Measurements from ENCODE around the gene TTLL13. TPM values are rescaled to one million over a fixed set of nuclear protein-coding genes. Genes with fewer than 3 reads are reported as not detected.

The TTLL13 gene
- total and polyA plus RNA-seq, 10 donors: 0.03 to 1.8 (median 0.17) TPM; not detected in 3

- Histone ChIP-seq H3K36me3 (peaks cover 0 to 69% (median 11%) of the 10 kb centered on the region in 6 donors), H3K27me3 (replicated peaks in 1 of 7) (no peaks in the 10 kb centered on the region), H3K9me3 (no peaks in the 10 kb centered on the region), H3K4me3 (no peak overlapping the region), H3K27ac (peak overlapping the region in 7 of 8 donors; percentile 43 to 86 (median 69)), H3K4me1 (peaks cover 40 to 100% (median 78%) of the 10 kb centered on the region in 6 donors)
- no peak for TF ChIP-seq POLR2A (IDR thresholded peaks at IDR 0.05)
- peak in 1 of 3 donors; percentile 57 for TF ChIP-seq POLR2AphosphoS5 (IDR thresholded peaks at IDR 0.05)
- TF ChIP-seq, protein P1, sequence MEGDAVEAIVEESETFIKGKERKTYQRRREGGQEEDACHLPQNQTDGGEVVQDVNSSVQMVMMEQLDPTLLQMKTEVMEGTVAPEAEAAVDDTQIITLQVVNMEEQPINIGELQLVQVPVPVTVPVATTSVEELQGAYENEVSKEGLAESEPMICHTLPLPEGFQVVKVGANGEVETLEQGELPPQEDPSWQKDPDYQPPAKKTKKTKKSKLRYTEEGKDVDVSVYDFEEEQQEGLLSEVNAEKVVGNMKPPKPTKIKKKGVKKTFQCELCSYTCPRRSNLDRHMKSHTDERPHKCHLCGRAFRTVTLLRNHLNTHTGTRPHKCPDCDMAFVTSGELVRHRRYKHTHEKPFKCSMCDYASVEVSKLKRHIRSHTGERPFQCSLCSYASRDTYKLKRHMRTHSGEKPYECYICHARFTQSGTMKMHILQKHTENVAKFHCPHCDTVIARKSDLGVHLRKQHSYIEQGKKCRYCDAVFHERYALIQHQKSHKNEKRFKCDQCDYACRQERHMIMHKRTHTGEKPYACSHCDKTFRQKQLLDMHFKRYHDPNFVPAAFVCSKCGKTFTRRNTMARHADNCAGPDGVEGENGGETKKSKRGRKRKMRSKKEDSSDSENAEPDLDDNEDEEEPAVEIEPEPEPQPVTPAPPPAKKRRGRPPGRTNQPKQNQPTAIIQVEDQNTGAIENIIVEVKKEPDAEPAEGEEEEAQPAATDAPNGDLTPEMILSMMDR (IDR thresholded peaks at IDR 0.05 in 8 of 11, conservative IDR thresholded peaks at IDR 0.05 in 3 of 11): peak in 4 of 11 experiments; percentile 10 to 27 (median 15)
- intact Hi-C loops (cut with DNase I; ENCODE audit: low total_unique reads): no loop called here
- 60 to 70% (median 64%) methylated on average over 8 of the region's 8 CpGs for WGBS, 5 donors
- no peak for DNase-seq
These were observed 34.7 kb upstream of the TTLL13 start for GRCh38 chr15:90214553-90215196.

GRCh38 chr15:90217671-90218394, 31.5 kb upstream of the TTLL13 start:
- Histone ChIP-seq H3K9me3 (no peaks in the 10 kb centered on the region), H3K36me3 (peaks cover 0 to 80% (median 18%) of the 10 kb centered on the region in 6 donors), H3K4me1 (peaks cover 15 to 89% (median 61%) of the 10 kb centered on the region in 6 donors), H3K27ac (peak overlapping the region in 4 of 8 donors; percentile 15 to 74 (median 40)), H3K27me3 (replicated peaks in 1 of 7) (no peaks in the 10 kb centered on the region), H3K4me3 (no peak overlapping the region)
- intact Hi-C loops (cut with DNase I; ENCODE audit: low total_unique reads): no loop called here
- DNase-seq: no peak
- WGBS, 5 donors: 73 to 97% (median 86%) methylated on average over 9 of the region's 9 CpGs
- TF ChIP-seq POLR2A (IDR thresholded peaks at IDR 0.05) (no peak), POLR2AphosphoS5 (IDR thresholded peaks at IDR 0.05) (peak in 1 of 3 donors; percentile 12)

- Histone ChIP-seq H3K4me1 (peaks cover 4 to 85% (median 52%) of the 10 kb centered on the region in 6 donors), H3K4me3 (no peak overlapping the region), H3K9me3 (no peaks in the 10 kb centered on the region), H3K27me3 (replicated peaks in 1 of 7) (no peaks in the 10 kb centered on the region), H3K36me3 (peaks cover 0 to 97% (median 35%) of the 10 kb centered on the region in 6 donors), H3K27ac (peak overlapping the region in 3 of 8 donors; percentile 27 to 74 (median 37))
- peak; percentile 88 for DNase-seq
- WGBS, 5 donors: 60 to 65% (median 63%) methylated on average over 13 to 17 of the region's 17 CpGs
- intact Hi-C loops (cut with DNase I; ENCODE audit: low total_unique reads): no loop called here
- TF ChIP-seq, protein P1 (IDR thresholded peaks at IDR 0.05 in 8 of 11, conservative IDR thresholded peaks at IDR 0.05 in 3 of 11): peak; percentile 36 to 85 (median 67)
- TF ChIP-seq POLR2AphosphoS5 (IDR thresholded peaks at IDR 0.05): peak in 2 of 3 donors; percentile 26 to 64
- TF ChIP-seq POLR2A (IDR thresholded peaks at IDR 0.05): no peak
These were observed 29.8 kb upstream of the TTLL13 start for GRCh38 chr15:90219421-90220141.

- H3K4me1 ChIP-seq: peaks cover 5 to 76% (median 46%) of the 10 kb centered on the region in 6 donors
- peak overlapping the region in 3 of 8 donors; percentile 15 to 60 (median 48) for H3K27ac ChIP-seq
- H3K9me3 ChIP-seq: no peaks in the 10 kb centered on the region
- WGBS, 5 donors: 60 to 82% (median 70%) methylated on average over 5 to 14 of the region's 14 CpGs
- peaks cover 2 to 100% (median 53%) of the 10 kb centered on the region in 6 donors for H3K36me3 ChIP-seq
- DNase-seq: no peak
- no peak overlapping the region for H3K4me3 ChIP-seq
- intact Hi-C loops (cut with DNase I; ENCODE audit: low total_unique reads): no loop called here
- TF ChIP-seq POLR2A (IDR thresholded peaks at IDR 0.05) (no peak), POLR2AphosphoS5 (IDR thresholded peaks at IDR 0.05) (peak; percentile 22 to 44 (median 37))
- TF ChIP-seq, protein P1 (IDR thresholded peaks at IDR 0.05 in 8 of 11, conservative IDR thresholded peaks at IDR 0.05 in 3 of 11): peak in 10 of 11 experiments; percentile 9 to 73 (median 61)
- no peaks in the 10 kb centered on the region for H3K27me3 ChIP-seq (replicated peaks in 1 of 7)
These were observed 28.0 kb upstream of the TTLL13 start for GRCh38 chr15:90221246-90221900.

Data from spleen (tissue), 11 donors.